ENCODE data around the gene CKMT2.

DNA sequence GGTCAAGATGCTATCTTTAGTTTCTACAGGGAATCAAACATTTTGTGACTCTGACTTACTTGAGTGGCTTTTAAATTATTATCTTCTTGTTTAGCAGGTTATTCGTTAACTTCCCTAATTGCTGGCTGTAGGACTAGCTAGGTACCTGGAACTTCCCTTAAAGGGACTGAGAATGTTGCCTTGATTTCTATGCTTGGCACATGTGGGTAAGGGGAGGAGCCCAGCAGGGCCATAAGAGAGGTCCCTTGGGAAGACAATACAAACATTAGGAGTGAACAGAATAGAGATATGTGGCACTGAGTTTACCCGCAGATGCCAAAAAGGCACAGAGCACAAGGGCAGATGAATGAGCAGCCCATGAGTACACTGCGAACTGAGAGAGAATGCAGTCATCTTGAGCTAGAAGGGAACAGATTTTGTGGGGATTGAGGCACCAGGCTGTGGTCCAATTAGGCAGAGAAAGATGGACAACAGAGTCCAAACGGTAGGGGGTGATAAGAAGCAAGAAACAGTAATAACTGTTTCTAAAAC lies 9.8 kb downstream of the CKMT2 start:
- TF ChIP-seq, protein P1, sequence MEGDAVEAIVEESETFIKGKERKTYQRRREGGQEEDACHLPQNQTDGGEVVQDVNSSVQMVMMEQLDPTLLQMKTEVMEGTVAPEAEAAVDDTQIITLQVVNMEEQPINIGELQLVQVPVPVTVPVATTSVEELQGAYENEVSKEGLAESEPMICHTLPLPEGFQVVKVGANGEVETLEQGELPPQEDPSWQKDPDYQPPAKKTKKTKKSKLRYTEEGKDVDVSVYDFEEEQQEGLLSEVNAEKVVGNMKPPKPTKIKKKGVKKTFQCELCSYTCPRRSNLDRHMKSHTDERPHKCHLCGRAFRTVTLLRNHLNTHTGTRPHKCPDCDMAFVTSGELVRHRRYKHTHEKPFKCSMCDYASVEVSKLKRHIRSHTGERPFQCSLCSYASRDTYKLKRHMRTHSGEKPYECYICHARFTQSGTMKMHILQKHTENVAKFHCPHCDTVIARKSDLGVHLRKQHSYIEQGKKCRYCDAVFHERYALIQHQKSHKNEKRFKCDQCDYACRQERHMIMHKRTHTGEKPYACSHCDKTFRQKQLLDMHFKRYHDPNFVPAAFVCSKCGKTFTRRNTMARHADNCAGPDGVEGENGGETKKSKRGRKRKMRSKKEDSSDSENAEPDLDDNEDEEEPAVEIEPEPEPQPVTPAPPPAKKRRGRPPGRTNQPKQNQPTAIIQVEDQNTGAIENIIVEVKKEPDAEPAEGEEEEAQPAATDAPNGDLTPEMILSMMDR (IDR thresholded peaks at IDR 0.05), result no peak
- TF ChIP-seq, protein P2, sequence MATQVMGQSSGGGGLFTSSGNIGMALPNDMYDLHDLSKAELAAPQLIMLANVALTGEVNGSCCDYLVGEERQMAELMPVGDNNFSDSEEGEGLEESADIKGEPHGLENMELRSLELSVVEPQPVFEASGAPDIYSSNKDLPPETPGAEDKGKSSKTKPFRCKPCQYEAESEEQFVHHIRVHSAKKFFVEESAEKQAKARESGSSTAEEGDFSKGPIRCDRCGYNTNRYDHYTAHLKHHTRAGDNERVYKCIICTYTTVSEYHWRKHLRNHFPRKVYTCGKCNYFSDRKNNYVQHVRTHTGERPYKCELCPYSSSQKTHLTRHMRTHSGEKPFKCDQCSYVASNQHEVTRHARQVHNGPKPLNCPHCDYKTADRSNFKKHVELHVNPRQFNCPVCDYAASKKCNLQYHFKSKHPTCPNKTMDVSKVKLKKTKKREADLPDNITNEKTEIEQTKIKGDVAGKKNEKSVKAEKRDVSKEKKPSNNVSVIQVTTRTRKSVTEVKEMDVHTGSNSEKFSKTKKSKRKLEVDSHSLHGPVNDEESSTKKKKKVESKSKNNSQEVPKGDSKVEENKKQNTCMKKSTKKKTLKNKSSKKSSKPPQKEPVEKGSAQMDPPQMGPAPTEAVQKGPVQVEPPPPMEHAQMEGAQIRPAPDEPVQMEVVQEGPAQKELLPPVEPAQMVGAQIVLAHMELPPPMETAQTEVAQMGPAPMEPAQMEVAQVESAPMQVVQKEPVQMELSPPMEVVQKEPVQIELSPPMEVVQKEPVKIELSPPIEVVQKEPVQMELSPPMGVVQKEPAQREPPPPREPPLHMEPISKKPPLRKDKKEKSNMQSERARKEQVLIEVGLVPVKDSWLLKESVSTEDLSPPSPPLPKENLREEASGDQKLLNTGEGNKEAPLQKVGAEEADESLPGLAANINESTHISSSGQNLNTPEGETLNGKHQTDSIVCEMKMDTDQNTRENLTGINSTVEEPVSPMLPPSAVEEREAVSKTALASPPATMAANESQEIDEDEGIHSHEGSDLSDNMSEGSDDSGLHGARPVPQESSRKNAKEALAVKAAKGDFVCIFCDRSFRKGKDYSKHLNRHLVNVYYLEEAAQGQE (IDR thresholded peaks at IDR 0.05; ENCODE audit: insufficient read depth in 1 of 2, low read depth in 2 of 2, low read length in 1 of 2), result no peak
